ENCODE results near the gene PARS2.

GRCh38 chr1:54800041-54800898 lies 35.9 kb upstream of the PARS2 start:
- no peak for TF ChIP-seq CTCF (IDR thresholded peaks at IDR 0.05)
- TF ChIP-seq POLR2A (IDR thresholded peaks at IDR 0.05), result no peak
